ENCODE results near the gene PHACTR4.
"Not testable (repeated sequence)": the region's sequence is repeated elsewhere in the genome, so short reads cannot be mapped to it uniquely, and the experiment has no call there.

Gene PHACTR4

DNA sequence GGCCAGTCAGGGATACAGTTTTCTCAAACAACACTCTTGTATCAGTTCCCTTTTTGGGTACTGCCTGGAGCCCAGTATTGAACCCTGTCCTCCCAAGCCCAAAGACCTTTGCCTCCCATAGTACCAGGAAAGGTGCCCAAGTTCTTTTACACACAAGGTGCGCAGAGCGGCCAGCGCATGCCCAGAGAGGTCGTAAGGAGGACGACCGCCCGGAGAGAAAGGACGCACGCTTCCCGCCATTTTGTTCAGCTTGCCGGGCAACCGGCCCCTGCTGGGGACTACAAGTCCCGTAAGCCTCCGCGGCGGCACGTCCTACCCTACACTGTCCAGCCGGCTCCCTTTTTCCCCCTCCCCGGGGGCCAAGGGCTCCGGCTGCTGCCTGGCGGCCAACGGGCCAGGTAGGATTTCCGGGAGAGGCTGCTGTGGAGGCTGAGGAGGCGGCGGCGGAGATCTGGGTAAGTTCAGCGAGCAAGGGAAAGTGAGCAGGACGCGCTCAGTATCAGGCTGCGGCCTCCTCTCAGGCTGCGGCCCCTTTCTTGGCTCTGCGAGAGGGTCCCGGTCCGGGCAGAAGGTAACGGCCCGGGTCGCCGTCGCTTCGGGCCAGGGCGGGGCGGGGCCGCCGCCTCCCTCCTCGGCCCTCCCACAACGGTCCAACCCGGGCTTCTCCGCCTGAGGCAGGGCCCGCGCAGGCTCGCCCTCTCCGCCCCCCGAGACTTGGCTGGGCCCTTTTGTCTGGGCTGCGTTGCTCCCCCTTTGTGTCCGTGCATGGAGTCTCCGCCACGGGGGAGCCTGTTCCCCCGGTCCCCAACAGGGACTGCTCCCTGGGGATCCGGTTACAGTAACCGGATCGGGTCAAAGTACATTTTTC is at the start of gene PHACTR4:
PHACTR4 (plus strand) TSS at position 370 of the 868 bp plus-strand sequence. CDS start 37,708 bp downstream, outside the sequence.
- peak; percentile 88 for DNase-seq

GRCh38 chr1:28322194-28322593 is 47.3 kb upstream of the PHACTR4 start:
- DNase-seq = peak; percentile 40

DNA sequence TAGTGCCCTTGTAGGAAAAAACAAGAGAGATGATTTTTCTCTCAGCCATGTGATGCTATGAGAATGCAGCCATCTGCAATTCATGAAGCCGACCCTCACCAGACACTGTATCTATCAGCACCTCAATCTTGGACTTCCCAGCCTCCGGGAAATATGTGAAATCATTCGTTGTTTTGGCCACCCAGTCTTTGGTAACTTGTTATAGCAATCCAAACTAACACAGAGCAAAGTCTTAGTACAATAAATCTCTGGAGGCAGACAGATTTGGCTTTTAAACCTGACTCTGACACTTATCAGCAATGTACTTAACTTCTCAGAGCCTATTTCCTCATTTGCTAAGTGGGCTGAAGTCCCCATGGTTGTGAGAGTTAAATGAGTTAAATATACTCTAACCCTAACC is 45.8 kb upstream of the PHACTR4 start:
- no peak for DNase-seq

DNA sequence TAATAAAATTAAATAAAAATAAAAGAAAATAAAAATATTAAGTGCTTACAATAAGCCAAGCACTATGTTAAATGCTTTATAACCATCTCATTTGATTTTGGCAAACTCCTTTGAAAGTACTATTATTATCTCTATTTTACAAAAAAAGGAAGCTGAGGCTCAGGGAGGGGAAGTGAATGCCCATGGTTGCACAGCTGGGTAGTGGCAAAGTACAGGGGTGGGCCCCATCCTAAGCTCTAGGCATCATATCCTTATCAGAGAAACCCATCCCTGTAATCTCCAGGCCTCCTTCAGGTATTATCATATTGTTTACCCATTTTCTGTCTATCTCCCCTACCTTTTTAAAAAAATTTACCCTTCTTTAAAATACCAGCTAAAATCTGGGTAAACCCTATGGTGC is 43.0 kb upstream of the PHACTR4 start:
- DNase-seq = no peak

DNA sequence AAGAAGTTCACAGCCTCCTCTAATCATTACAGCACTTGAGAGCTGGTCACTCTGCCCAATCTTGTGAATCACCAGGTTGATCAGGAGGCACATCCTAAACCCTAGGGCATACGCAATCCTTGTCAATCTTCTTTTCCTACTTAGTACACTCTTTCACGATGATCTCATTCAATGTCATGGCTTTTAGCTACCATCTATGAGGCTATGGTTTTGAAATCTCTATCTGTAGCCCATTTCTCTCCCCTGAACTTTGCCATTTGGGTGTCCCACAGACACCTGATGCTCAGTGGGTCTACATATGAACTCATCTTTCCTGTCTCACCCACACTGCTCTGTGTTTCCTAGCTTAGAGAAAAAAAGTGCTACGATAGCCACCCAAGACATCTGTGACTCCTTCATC is 42.6 kb upstream of the PHACTR4 start:
- no peak for DNase-seq

DNA sequence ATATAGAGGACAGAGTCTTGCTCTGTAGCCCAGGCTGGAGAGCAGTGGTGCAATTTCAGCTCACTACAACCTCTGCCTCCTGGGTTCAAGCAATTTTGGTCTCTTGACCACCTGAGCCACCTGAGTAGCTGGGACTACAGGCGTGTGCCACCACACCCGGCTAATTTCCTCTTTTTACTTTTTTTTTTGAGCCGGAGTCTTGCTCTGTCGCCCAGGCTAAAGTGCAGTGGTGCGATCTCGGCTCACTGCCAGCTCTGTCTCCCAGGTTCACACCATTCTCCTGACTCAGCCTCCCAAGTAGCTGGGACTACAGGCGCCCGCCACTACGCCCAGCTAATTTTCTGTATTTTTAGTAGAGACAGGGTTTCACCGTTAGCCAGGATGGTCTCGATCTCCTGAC is 42.1 kb upstream of the PHACTR4 start:
- not testable (repeated sequence) for DNase-seq

DNA sequence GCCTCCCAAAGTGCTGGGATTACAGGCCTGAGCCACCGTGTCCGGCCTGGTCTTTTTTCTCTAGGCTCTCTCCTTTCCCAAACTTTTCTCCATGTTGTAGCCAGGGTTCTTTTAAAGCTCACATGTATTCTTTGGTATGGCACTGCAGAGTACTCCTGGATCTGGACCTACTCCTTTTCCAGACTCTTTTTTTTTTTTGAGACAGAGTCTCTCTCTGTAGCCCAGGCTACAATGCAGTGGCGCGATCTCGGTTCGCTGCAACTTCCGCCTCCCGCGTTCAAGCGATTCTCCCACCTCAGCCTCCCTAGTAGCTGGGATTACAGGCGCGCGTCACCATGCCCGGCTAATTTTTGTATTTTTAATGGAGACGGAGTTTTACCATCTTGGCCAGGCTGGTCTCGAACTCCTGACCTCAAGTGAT is 41.3 kb upstream of the PHACTR4 start:
- DNase-seq = no peak

DNA sequence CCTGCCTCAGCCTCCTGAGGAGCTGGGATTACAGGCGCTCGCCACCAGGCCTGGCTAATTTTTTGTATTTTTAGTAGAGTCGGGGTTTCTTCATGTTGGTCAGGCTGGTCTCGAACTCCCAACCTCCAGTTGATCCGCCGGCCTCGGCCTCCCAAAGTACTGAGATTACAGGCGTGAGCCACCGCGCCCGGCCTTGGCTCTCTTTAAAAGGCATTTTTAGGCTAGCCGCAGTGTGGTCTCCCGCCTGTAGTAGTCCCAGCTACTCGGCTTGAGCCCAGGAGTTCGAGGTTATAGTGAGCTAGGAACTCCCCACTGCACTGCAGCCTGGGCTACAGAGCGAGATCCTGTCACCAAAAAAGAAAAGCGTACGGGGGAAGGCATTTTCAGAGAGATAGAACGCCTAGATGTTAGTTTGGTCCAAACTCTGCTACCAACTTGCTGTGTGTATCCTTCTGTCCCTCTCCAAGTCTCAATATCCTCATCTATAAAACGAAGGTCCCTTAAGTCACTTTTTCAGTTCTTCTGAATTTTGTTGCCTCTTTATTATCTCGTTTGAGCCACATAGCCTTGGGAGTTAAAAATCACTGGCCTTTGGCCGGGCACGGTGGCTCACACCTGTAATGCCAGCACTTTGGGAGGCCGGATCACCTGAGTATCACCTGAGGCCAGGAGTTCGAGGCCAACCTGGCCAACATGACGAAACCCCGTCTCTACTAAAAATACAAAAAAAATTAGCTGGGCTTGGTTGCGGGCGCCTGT is 40.0 kb upstream of the PHACTR4 start:
- DNase-seq = no peak

GRCh38 chr1:28338897-28339296 is 30.6 kb upstream of the PHACTR4 start:
- no peak for DNase-seq

- no peak for DNase-seq
Observed at GRCh38 chr1:28339551-28339950, 30.0 kb upstream of the PHACTR4 start.

- no peak for DNase-seq
Observed at GRCh38 chr1:28340221-28340974, 29.1 kb upstream of the PHACTR4 start.

DNA sequence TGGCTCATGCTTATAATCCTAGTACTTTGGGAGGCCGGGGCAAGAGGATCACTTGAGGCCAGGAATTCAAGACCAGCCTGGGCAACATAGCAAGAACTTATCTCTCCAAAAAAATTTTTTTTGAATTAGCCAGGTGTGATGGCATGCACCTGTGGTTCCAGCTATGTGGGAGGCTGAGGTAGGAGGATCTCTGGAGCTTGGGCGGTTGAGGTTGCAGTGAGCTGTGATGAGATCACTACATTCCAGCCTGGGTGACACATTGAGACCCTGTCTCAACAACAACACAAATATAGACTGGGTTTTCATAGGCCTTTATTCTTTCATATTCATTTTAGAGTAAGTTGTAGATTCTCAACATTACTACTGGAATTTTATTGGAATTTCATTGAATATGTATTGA is 27.9 kb upstream of the PHACTR4 start:
- no peak for DNase-seq

DNA sequence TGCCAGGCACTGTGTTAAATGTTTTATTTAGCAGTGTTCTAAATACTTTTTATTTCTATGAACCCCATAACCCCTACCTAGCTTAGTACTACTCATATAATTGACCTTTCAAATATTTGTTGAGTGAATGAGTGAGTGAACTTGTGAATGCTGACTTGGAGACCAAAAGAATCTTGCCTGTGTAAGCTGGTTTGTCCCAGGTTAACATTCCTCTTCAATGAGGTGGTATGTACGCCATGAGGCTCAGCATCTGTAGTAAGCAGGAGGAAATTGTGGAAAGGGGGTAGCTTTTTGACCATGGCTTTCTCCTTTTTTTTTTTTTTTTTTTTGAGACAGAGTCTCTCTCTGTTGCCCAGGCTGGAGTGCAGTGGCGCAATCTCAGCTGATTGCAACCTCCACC is 26.1 kb upstream of the PHACTR4 start:
- DNase-seq = no peak

- DNase-seq = not testable (repeated sequence)
Observed at GRCh38 chr1:28353248-28353810, 16.2 kb upstream of the PHACTR4 start.

- no peak for DNase-seq
Observed at GRCh38 chr1:28354121-28354520, 15.4 kb upstream of the PHACTR4 start.

- no peak for DNase-seq
Observed at GRCh38 chr1:28358716-28359115, 10.8 kb upstream of the PHACTR4 start.

DNA sequence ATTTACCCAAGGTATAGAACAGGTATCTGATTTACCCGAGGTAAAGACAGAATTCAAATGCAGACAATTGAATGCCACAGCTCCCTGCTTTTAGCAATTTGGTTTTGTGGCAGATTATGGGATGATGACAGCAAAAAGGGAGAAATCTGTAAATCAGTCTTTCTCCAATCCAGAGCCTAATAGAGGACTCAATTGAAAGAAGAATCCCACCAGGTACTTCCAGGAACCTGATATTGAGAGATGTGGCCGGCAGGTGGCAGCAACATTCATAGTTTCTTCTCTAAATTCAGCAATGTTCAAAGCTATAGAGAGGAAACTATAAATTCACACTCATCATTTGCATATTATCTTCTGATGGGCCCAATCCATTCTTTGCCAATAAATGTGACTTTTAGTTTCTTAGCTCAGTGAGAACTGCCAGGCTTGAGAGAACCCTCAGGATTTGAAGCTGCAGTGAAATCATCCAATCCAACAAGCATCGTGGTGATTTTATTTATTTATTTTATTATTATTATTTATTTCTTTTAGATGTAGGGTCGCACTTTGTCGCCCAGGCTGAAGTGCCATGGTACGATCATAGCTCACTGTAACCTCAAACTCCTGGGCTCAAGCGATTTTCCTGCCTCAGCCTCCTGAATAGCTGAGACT is 9.8 kb upstream of the PHACTR4 start:
- peak; percentile 54 for DNase-seq

DNA sequence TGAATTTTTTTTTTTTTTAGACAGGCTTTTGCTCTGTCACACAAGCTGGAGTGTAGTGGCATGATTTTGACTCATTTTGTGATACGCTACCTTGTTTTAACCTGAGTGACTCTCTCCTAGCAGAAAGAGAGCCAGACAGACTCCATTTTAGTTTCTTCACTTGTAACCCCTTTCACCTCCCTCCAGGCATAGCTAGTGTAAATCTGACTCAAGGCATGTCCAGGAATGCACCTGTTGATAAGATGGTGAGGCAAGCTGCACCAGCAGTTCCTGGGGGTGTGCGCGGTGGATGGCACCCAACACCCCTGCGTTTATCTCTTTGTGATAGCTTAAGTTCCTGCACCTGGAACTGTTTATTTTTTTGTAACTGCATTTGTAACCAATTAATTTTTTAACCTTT is 4.7 kb upstream of the PHACTR4 start:
- no peak for DNase-seq

- no peak for DNase-seq
Observed at GRCh38 chr1:28365864-28366263, 3.7 kb upstream of the PHACTR4 start.

DNA sequence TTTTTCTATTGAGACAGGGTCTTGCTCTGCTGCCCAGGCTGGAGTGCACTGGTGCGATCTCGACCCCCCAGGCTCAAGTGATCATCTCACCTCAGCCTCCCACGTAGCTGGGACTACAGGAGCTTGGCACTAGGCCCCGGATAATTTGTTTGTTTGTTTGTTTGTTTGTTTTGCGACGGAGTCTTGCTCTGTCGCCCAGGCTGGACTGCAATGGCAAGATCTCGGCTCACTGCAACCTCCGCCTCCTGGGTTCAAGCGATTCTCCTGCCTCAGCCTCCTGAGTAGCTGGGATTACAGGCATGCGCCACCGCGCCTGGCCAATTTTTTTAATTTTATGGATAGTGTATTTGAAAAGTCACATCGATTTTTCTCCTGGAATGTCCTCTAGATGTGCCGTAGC is 932 bp upstream of the PHACTR4 start:
- not testable (repeated sequence) for DNase-seq

- DNase-seq = peak; percentile 16
Observed at GRCh38 chr1:28370239-28371009, 884 bp downstream of the PHACTR4 start.

GRCh38 chr1:28371010-28371377 is 1.5 kb downstream of the PHACTR4 start:
- no peak for DNase-seq

Measured in NCI-H1436 (cell line).